Ascending aorta (tissue), 2 donors: ENCODE measurements around the gene SGF29. TPM values are rescaled to one million over a fixed set of nuclear protein-coding genes. Genes with fewer than 3 reads are reported as not detected.
A peak's percentile ranks its signal among the peaks of the same experiment; 100 is the strongest.

ENCODE experiments used
- DNase-seq, 2 donors: peaks; one replicate each; pipeline ENCODE4 v3.0.0-alpha.2; 2019; ENCODE audit warnings: low spot score in 2 of 2
- H3K27ac ChIP-seq, 2 donors: fragments of 200-600 bp; sonication (generic); one replicate each; pipeline ENCODE4 v1.5.1; 2016 to 2017; ENCODE audit warnings: mild to moderate bottlenecking in 1 of 2
- H3K27me3 ChIP-seq: fragments of 200-600 bp; sonication (generic); one replicate; pipeline ENCODE4 v1.5.1; 2017
- H3K36me3 ChIP-seq, 2 donors: fragments of 200-600 bp; sonication (generic); one replicate each; pipeline ENCODE4 v1.5.1; 2016
- H3K4me1 ChIP-seq, 2 donors: fragments of 200-600 bp; sonication (generic); one replicate each; pipeline ENCODE4 v1.5.1; 2016 to 2017; ENCODE audit warnings: mild to moderate bottlenecking in 1 of 2
- H3K4me3 ChIP-seq, 2 donors: fragments of 200-600 bp; sonication (generic); one replicate each; pipeline ENCODE4 v1.5.1; 2016 to 2017; ENCODE audit warnings: mild to moderate bottlenecking in 1 of 2
- H3K9me3 ChIP-seq, 2 donors: fragments of 200-600 bp; sonication (generic); one replicate each; pipeline ENCODE4 v1.5.1; 2016
- intact Hi-C: fragments of 100-400 bp; cut with DNase I; formaldehyde crosslinking; loops from one replicate; pipeline ENCODE4 v1.15.1; 2023
- total RNA-seq: library from RNA; depleted of rRNA; stranded (reverse); fragments of >200 nt; gene quantifications from one replicate; pipeline ENCODE4 v1.1.0, GENCODE V29; 2016
- TF ChIP-seq, protein P1 (sequence below), 3 experiments: fragments of 200-600 bp in 2 of 3; fragments of 450-650 bp in 1 of 3; sonication (generic) in 2 of 3; IDR thresholded peaks; one replicate each; pipeline ENCODE4 v1.5.1; 2016 to 2019; ENCODE audit warnings: antibody characterized with exemption in 3 of 3, mild to moderate bottlenecking in 1 of 3, moderate library complexity in 1 of 3

Gene SGF29
- total RNA-seq, 1 donor from 2014 or later, result 14.0 TPM

DNA sequence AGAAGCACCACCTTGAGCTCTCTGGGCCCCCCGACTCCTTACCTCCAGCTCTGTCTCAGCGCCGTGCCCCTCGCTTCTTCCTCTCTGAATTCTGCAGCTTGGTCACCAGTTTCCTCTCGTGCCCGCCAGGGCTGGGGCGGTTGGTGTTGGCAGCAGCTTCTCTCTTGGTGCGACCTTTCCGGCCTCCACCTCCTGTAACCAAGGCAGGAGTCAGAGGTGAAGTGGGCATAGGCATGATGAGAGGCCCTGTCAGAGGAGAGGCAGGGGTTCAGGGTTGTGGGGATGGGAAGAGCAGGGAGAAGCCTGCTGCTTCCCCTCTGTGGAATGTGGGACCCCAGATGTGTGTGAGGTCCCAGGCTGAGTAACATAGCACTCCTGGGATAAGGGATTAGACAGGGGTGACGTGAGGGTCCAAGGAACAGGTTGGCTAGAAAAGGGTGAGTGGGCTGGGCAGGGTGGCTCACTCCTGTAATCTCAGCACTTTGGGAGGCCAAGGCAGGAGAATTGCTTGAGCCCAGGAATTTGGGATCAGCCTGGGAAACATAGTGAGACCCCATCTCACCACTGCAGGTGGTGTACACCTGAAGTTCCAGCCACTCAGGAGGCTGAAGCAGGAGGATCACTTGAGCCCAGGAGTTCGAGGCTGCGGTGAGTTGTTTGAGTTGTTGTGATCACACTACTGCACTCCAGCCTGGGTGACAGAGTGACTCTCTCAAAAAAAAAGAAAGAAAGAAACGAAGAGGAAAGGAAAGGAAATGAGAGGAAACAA lies 15.6 kb upstream of the SGF29 start:
- H3K4me1 ChIP-seq, result peaks cover 9 to 20% of the 10 kb centered on the region in 2 donors
- intact Hi-C loops, result loop anchor here (2.0 to 10.0 kb wide), 2 partner anchors 45 to 323 kb away; partner anchors contain the start of genes CLN3 and XPO6
- TF ChIP-seq, protein P1, sequence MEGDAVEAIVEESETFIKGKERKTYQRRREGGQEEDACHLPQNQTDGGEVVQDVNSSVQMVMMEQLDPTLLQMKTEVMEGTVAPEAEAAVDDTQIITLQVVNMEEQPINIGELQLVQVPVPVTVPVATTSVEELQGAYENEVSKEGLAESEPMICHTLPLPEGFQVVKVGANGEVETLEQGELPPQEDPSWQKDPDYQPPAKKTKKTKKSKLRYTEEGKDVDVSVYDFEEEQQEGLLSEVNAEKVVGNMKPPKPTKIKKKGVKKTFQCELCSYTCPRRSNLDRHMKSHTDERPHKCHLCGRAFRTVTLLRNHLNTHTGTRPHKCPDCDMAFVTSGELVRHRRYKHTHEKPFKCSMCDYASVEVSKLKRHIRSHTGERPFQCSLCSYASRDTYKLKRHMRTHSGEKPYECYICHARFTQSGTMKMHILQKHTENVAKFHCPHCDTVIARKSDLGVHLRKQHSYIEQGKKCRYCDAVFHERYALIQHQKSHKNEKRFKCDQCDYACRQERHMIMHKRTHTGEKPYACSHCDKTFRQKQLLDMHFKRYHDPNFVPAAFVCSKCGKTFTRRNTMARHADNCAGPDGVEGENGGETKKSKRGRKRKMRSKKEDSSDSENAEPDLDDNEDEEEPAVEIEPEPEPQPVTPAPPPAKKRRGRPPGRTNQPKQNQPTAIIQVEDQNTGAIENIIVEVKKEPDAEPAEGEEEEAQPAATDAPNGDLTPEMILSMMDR (IDR thresholded peaks at IDR 0.05), result no peak

DNA sequence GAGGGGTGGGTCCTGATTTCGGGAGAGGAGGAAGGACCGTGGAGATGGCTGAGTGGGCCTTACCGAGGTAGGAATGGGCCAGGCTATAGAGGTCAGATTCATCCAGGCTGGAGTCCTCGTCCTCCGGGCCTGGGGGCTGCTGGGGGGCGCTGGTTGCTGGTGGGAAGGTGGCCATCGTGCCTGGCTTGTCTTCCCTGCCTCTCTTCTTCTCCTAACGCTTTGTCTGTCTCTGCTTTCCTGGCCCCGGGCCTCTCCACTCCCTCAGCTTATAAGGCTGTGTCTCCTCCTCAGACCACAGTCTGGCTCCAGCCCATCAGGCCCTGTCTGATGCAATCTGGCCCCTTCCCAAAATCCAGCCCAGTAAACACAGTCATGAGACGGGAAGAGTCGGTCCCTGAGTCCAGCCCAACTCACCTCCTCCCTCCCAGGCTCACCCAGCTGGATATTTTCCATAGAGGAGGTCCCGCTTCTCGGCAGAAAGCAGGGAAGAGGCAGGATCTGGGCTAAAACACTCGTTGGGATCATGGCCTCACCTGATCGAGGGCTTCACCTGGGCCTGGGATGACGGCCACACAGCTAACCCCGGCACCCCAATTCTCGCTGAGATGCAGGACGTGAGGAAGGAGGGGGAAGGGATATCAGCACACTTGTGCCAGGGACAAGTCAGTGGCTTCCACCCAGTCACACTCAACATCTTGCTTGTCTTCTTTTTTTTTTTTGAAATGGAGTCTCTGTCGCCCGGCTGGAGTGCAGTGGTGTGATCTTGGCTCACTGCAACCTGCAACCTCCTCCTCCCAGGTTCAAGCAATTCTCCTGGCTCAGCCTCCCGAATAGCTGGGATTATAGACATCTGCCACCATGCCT lies 14.8 kb upstream of the SGF29 start, which contains the start of gene NUPR1:
NUPR1 (minus strand) TSS at position 242 of the 864 bp plus-strand sequence; CDS start at position 175, 67 bp downstream.
- Histone ChIP-seq H3K36me3 (peaks cover 3 to 25% of the 10 kb centered on the region in 2 donors), H3K27ac (peak within 1 kb of the TSS; percentile 80 to 95), H3K4me1 (peaks cover 9 to 20% of the 10 kb centered on the region in 2 donors), H3K27me3 (no peaks in the 10 kb centered on the region), H3K9me3 (peaks cover 0 to 19% of the 10 kb centered on the region in 2 donors), H3K4me3 (peak within 1 kb of the TSS; percentile 60 to 74)
- TF ChIP-seq, protein P1 (IDR thresholded peaks at IDR 0.05), result no peak
- DNase-seq, result peak; percentile 81 to 97
- intact Hi-C loops, result loop anchor here (1.0 to 10.0 kb wide), 3 partner anchors 14 to 324 kb away; partner anchors contain the start of genes CLN3, SGF29 and XPO6

More for the DNA sequence above, 15.6 kb upstream of the SGF29 start:
- DNase-seq, result no peak
- Histone ChIP-seq H3K9me3 (peaks cover 0 to 19% of the 10 kb centered on the region in 2 donors), H3K27ac (peak overlapping the region; percentile 80 to 95), H3K36me3 (peaks cover 3 to 31% of the 10 kb centered on the region in 2 donors), H3K4me3 (peak overlapping the region; percentile 60 to 74), H3K27me3 (no peaks in the 10 kb centered on the region)

DNA sequence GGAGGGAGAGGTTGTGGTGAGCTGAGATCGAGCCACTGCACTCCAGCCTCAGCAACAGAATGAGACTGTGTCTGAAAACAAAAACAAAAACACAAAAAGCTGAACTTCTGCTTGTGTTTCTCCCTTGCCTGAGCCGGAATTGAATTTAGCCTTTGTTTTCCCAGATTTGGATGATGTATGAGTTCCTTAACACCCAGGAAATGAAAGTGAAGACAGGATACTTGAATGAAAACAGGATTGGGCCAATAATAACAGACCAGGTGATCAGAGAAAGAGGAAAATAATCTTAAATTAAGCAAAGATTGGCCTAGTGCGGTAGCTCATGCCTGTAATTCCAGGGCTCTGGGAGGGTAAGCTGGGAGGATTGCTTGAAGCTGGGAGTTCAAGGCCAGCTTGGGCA lies 13.4 kb upstream of the SGF29 start:
- TF ChIP-seq, protein P1 (IDR thresholded peaks at IDR 0.05), result no peak
- Histone ChIP-seq H3K4me3 (no peak overlapping the region), H3K4me1 (peaks cover 9 to 20% of the 10 kb centered on the region in 2 donors), H3K9me3 (peaks cover 0 to 15% of the 10 kb centered on the region in 2 donors), H3K36me3 (peaks cover 0 to 18% of the 10 kb centered on the region in 2 donors), H3K27me3 (no peaks in the 10 kb centered on the region), H3K27ac (peak overlapping the region in 1 of 2 donors; percentile 80)
- DNase-seq, result no peak
- intact Hi-C loops, result no loop called here

DNA sequence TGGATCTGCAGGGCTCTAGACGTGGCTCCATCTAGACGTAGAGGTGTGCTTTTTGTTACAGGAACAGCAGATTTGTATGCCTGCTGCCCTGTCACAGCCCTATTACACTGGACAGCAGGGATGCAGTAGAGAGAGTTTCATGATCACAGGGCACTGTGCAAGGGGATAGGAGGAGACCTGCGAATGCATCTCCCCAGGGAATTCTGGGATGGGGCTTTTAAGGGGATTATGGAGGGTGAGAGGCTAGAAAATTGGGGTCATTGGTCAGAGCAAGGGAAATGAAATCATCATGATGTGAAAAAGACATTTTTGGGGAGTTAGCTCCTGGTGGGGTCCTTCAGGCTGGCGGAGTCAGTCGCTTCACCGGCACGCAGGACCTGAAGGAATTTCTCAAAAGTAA lies 11.1 kb upstream of the SGF29 start:
- TF ChIP-seq, protein P1 (IDR thresholded peaks at IDR 0.05), result no peak
- no peak for DNase-seq
- intact Hi-C loops, result no loop called here
- Histone ChIP-seq H3K9me3 (no peaks in the 10 kb centered on the region), H3K27me3 (no peaks in the 10 kb centered on the region), H3K4me3 (no peak overlapping the region), H3K27ac (no peak overlapping the region), H3K4me1 (peaks cover 5 to 12% of the 10 kb centered on the region in 2 donors), H3K36me3 (peaks cover 0 to under 1% of the 10 kb centered on the region in 2 donors)

DNA sequence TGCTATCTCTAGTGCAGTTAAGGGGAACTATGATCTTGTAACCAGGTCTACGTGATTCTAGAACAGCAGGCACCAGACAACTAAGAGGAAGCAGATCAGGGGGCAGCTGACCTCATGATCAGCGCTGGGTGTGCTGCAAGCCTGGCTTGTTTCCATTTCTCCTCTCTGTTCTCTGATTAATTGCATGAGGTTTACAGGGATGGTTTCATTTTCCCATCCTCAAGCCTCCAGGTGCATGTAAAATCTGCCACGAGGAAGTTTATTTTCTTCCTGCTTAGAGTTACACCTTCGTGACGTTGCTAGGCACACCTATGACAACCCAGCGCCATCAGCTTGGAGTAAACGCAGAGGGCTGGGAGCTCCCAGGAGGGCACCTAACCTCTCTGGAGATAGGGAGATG lies 10.6 kb upstream of the SGF29 start:
- intact Hi-C loops, result no loop called here
- H3K9me3 ChIP-seq, result no peaks in the 10 kb centered on the region
- H3K36me3 ChIP-seq, result no peaks in the 10 kb centered on the region
- no peak overlapping the region for H3K4me3 ChIP-seq
- TF ChIP-seq, protein P1 (IDR thresholded peaks at IDR 0.05), result no peak
- H3K4me1 ChIP-seq, result peaks cover under 1 to 9% of the 10 kb centered on the region in 2 donors
- DNase-seq, result no peak
- no peak overlapping the region for H3K27ac ChIP-seq
- H3K27me3 ChIP-seq, result no peaks in the 10 kb centered on the region
